ENCODE measurements around the gene FBXO47. TPM values are rescaled to one million over a fixed set of nuclear protein-coding genes. Genes with fewer than 3 reads are reported as not detected.

Gene FBXO47
- total and polyA plus RNA-seq, 2 of the 13 experiments (the other 11 are each of a cell fraction or from before 2014, with no cell fraction given): not detected

DNA sequence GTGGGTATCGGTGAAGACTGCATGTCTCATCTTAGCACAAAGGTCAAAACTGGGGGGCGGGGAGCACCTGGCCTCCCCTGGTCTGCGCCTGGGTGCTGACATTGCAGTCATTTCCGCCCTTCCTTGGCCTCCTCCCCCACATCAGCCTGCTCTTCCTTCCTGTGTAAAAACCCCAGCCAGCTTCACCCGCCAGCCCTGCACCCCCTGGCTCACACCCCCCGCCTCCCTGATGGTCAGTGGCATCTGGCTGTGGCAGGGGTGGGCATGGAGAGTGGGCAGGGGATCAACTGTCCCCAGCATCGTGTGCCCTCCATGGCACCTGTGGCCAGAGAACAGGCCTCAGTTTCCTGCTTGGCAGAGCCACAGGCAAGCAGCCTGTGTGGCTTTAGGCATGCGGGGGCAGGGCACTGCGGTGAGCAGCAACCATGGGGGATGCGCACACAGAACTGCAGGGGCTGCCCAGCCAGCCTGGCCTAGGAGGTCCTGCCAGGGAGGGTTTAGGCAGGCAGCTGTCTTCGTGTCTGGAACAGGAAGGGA, 68.3 kb downstream of the FBXO47 start:
- ChIA-PET POLR2A (interaction anchor here (0.6 to 1.1 kb wide), 2 partner anchors 13 to 45 kb away, joined by 3 to 4 read pairs; no protein-coding TSS in a partner anchor), CTCF (ENCODE audit: low intra/inter-chr PET ratio, low total read pairs) (no interaction called here)
- H3K4me2 ChIP-seq (ENCODE audit: low read depth, low read length): no peak overlapping the region
- H3K9ac ChIP-seq (ENCODE audit: insufficient read depth, low read depth, low read length): no peak overlapping the region
- 96% methylated on average over 10 of the region's 11 CpGs for WGBS (ENCODE audit: low lambda C conversion rate)
- TF ChIP-seq, protein P1, sequence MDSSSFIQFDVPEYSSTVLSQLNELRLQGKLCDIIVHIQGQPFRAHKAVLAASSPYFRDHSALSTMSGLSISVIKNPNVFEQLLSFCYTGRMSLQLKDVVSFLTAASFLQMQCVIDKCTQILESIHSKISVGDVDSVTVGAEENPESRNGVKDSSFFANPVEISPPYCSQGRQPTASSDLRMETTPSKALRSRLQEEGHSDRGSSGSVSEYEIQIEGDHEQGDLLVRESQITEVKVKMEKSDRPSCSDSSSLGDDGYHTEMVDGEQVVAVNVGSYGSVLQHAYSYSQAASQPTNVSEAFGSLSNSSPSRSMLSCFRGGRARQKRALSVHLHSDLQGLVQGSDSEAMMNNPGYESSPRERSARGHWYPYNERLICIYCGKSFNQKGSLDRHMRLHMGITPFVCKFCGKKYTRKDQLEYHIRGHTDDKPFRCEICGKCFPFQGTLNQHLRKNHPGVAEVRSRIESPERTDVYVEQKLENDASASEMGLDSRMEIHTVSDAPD (CRISPR knock-in tag; IDR thresholded peaks at IDR 0.05): no peak
- TF ChIP-seq ZNF768 (CRISPR knock-in tag; IDR thresholded peaks at IDR 0.05): peak; percentile 30; the same call in 1 of the 2 replicates
- TF ChIP-seq AGO2 (optimal IDR thresholded peaks at IDR 0.05; ENCODE audit: low read depth, low read length): peak; percentile 74
- TF ChIP-seq ZNF331 (CRISPR knock-in tag; IDR thresholded peaks at IDR 0.05): no peak
- peaks cover 28% of the 10 kb centered on the region for H3K4me1 ChIP-seq (ENCODE audit: insufficient read depth, low read length)
- BruUV-seq (replicated peaks): no TSS peak
- H3K36me3 ChIP-seq (replicated peaks in 1 of 2; ENCODE audit: control insufficient read depth in 1 of 2, insufficient read depth in 2 of 2, low read length in 2 of 2): peaks cover 40 to 72% of the 10 kb centered on the region in 2 experiments
- no peaks in the 10 kb centered on the region for H3K9me3 ChIP-seq (ENCODE audit: low read length)
- H3K27me3 ChIP-seq (ENCODE audit: control insufficient read depth in 1 of 2, insufficient read depth in 2 of 2, low read length in 2 of 2): no peaks in the 10 kb centered on the region
- intact Hi-C loops (cut with micrococcal nuclease; ENCODE audit: unreplicated experiment): no loop called here
- DNase-seq (ENCODE audit: low spot score): no peak
- no peak overlapping the region for H2AFZ ChIP-seq (ENCODE audit: low read length)
- no peaks in the 10 kb centered on the region for H3K79me2 ChIP-seq (ENCODE audit: insufficient read depth, low read length)
- ATAC-seq: no peak
- in situ Hi-C loops (cut with HindIII; ENCODE audit: extremely low pct_ligation_motif_present, low pct_unique_long_range_greater_than_20kb): no loop called here
- H3K27ac ChIP-seq (ENCODE audit: extremely low read length, insufficient read depth, low read length): no peak overlapping the region
- no peak for FAIRE-seq
- H4K20me1 ChIP-seq (ENCODE audit: insufficient read depth, low read length): peaks cover 5% of the 10 kb centered on the region; the same call in 1 of the 2 replicates
- H3K4me3 ChIP-seq (replicated peaks in 1 of 3; ENCODE audit: insufficient read depth in 1 of 3, low read depth in 2 of 3, low read length in 3 of 3): no peak overlapping the region

DNA sequence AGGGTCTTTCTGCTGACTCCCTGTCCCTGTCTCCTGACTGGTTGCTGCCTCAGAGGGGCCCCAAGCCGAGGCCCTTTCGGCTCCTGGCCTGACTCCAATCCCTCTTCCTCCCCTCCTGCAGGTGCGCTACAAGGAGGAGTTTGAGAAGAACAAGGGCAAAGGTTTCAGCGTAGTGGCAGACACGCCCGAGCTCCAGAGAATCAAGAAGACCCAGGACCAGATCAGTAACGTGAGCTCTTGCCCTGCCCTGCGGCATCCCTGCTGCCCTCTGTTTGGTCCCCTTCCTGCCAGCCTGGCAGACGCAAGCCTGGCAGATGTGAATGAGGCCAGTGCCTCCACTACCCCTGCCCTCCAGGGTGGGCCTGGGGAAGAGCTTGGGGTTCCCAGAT, 68.9 kb downstream of the FBXO47 start:
- H3K9ac ChIP-seq (ENCODE audit: insufficient read depth, low read depth, low read length): no peak overlapping the region
- H3K9me3 ChIP-seq (ENCODE audit: low read length): no peaks in the 10 kb centered on the region
- H3K27me3 ChIP-seq (ENCODE audit: control insufficient read depth in 1 of 2, insufficient read depth in 2 of 2, low read length in 2 of 2): no peaks in the 10 kb centered on the region
- DNase-seq (ENCODE audit: low spot score) (no peak), FAIRE-seq (no peak), ATAC-seq (no peak)
- TF ChIP-seq PHF21A (CRISPR knock-in tag; IDR thresholded peaks at IDR 0.05) (0 out of 2 replicates have a peak, but pooled peaks have one; percentile 14), ISL2 (CRISPR knock-in tag; IDR thresholded peaks at IDR 0.05) (no peak), ZFP41 (CRISPR knock-in tag; IDR thresholded peaks at IDR 0.05; ENCODE audit: borderline replicate concordance) (no peak), ZNF446 (CRISPR knock-in tag; IDR thresholded peaks at IDR 0.05) (no peak)
- no peak overlapping the region for H3K4me3 ChIP-seq (replicated peaks in 1 of 3; ENCODE audit: insufficient read depth in 1 of 3, low read depth in 2 of 3, low read length in 3 of 3)
- H2AFZ ChIP-seq (ENCODE audit: low read length): no peak overlapping the region
- peaks cover 42 to 72% of the 10 kb centered on the region in 2 experiments for H3K36me3 ChIP-seq (replicated peaks in 1 of 2; ENCODE audit: control insufficient read depth in 1 of 2, insufficient read depth in 2 of 2, low read length in 2 of 2)
- CTCF ChIA-PET (ENCODE audit: low intra/inter-chr PET ratio, low total read pairs): no interaction called here
- peaks cover 5% of the 10 kb centered on the region; the same call in 1 of the 2 replicates for H4K20me1 ChIP-seq (ENCODE audit: insufficient read depth, low read length)
- WGBS (ENCODE audit: low lambda C conversion rate): 97% methylated on average over 8 of the region's 9 CpGs
- peak overlapping the region; percentile 36 for H3K27ac ChIP-seq (ENCODE audit: extremely low read length, insufficient read depth, low read length)
- peaks cover 28% of the 10 kb centered on the region for H3K4me1 ChIP-seq (ENCODE audit: insufficient read depth, low read length)
- POLR2A ChIA-PET: interaction anchor here (0.6 to 2.1 kb wide), 3 partner anchors 13 to 51 kb away, joined by 3 to 19 read pairs (median 4); no protein-coding TSS in a partner anchor
- H3K79me2 ChIP-seq (ENCODE audit: insufficient read depth, low read length): no peaks in the 10 kb centered on the region
- H3K4me2 ChIP-seq (ENCODE audit: low read depth, low read length): no peak overlapping the region
- no TSS peak for BruUV-seq (replicated peaks)
- in situ Hi-C loops (cut with HindIII; ENCODE audit: extremely low pct_ligation_motif_present, low pct_unique_long_range_greater_than_20kb) (no loop called here), intact Hi-C loops (cut with micrococcal nuclease; ENCODE audit: unreplicated experiment) (no loop called here)

All from HepG2 (cell line).